GM19455 (cell line): ENCODE measurements around the gene CINP.

Experiments used
- ATAC-seq: cut with Tn5 transposase; IDR thresholded peaks from one replicate; pipeline ENCODE4 v1.9.1; 2021; ENCODE audit not compliant: unreplicated experiment

CINP gene

DNA sequence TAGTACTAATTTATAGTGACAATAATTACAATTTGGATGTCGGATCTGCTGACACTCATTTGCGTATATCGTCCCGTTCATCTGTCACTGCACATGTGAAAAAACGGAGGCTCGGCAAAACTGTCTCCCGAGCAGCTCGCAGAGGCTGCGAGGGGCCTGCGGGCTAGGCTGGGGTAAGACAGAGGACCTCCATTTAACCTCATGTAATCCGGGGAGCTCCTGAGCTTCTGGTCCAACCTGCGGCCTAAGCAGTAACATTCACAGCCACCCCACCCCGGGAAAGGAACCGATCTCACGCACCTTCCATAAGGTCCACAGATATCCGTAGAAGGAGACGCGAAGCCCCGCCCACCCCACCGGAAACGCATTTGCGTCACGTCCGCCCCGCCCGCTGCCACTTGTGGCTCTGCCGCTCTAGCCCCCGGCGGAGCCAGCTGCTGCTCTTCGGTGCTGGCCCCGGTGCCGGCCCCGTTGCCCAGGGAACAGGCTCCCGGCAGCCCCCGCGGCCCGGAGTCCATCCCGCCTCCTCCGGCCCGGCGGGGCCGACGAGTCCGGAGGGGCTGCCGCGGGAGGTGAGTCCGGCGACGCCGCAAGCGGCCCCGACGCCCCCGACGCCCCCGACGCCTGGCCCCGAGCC lies at the start of gene CINP, which contains the start of gene TECPR2:
TSS of gene CINP (minus strand) at position 346 of the 637 bp plus-strand sequence. CDS start at position 307, 39 bp downstream.
TSS of gene TECPR2 (plus strand) at position 397 of the 637 bp plus-strand sequence. CDS start 13,781 bp downstream, outside the sequence.
- ATAC-seq = peak; percentile 90

DNA sequence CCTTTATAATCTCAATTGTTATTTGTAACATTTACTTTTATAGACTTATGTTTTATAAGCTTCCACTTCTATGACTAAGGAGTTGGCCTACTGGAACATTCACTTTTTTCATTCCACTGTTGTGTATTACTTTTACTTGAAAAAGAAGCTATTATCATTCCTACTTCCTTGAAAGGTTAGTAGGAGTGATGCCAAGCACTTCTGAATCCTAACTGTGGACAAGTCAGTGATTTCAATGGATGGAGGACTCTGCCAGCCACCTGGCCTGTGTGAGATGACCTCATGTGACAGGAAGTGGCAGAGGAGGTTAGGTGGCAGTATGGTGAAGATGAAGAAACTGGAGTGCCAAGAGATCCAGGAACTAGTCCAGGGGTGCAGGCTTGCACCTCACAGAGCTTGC lies 46.0 kb upstream of the CINP start:
- no peak for ATAC-seq

DNA sequence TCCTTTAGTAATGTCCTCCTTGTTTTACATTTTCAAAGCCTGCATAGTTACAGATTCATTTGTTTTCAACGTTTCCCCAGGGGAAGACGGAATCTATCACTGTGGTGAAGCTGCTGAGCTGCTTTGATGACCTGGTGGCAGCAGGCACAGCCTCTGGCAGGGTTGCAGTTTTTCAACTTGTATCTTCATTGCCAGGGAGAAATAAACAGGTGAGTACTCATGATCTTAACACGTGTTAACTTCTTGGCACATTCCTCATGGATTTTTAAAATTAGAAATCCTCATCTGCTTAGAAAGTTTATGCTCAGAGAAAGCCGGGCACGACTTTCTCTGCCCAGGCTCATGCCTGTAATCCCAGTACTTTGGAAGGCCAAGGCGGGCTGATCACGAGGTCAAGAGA lies 44.6 kb upstream of the CINP start:
- no peak for ATAC-seq

DNA sequence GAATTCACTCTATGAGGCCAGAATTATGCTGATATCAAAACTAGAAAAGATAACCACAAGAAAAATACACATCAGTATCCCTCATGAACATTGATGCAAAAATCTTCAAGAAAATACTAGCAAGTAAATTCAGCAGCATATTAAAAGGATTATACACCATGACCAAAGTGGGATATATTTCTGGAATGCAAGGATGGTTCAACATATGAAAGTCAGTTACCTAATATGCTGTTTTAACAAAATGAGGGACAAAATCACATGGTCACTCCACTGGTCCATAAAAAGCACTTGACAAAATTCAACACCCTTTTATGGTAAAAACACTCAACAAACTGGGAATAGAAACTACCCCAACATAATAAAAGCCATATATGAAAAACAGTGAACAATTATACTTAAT lies 40.3 kb upstream of the CINP start:
- ATAC-seq = no peak

DNA sequence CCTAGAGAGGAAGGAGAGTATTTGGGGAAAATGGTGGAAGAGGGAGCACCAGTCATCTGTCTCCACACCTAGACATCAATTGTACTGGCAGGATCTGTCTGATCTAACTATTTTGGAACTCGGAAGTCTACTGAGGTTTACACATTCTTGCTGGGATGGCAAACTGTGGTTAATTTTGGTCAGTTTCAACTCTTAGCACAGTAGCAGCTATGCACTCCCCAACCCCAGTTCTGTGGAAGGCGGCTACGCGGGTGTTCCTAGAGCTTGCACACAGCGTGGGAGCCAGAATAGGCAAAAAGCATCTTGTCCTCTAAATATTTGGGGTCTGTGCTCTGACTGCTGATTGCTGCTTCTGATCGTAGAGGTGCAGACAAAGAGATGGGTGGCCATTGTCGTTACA lies 33.8 kb upstream of the CINP start:
- no peak for ATAC-seq

DNA sequence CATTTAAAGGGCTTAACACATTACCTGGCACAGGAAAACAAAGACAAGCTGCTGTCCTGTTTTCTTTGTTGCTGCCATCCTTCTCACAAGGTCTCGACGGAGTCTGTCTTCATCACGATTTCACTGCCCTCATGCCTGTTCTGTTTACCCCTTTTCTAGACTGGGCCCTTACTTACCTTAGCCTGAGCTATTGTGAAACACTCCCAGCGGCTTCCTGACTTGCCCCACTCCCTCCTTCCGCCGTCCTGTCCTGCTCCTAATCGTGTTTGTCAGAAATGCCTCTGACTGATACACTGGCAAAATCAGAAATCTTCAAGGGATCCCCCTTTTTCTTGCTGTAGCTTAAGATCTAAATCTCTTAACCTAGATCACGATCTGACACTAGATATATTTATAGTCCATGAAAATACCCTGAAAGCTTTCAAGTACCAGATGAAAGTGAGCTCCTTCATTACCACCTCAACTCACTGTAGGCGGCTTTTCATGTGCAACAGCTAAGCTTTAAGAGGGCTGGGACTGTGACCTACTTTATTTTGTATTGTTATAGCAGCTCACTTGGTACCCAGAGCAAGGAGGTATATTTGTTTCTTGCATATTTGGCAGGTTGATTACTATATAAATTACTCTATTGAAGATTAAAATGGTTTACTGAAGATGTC lies 32.2 kb upstream of the CINP start:
- ATAC-seq = no peak

DNA sequence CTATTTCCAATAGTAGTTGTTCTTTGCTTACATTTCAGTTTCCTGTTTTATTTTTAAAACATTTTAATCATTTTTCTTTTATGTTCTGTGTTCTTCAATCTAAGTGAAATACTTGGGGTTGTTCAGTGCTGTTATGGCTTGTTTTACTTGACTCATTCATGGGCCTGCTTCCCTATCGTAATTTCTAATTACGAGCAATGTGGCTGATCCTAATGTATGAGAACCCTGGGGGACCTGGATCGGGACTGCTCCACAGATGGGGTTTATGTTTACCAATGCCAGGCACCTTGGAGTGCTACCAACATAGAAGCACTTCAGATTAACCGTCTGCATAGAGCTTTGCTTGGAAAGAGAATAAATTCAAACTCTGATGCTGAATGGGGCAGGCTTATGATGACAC lies 29.8 kb upstream of the CINP start:
- no peak for ATAC-seq

DNA sequence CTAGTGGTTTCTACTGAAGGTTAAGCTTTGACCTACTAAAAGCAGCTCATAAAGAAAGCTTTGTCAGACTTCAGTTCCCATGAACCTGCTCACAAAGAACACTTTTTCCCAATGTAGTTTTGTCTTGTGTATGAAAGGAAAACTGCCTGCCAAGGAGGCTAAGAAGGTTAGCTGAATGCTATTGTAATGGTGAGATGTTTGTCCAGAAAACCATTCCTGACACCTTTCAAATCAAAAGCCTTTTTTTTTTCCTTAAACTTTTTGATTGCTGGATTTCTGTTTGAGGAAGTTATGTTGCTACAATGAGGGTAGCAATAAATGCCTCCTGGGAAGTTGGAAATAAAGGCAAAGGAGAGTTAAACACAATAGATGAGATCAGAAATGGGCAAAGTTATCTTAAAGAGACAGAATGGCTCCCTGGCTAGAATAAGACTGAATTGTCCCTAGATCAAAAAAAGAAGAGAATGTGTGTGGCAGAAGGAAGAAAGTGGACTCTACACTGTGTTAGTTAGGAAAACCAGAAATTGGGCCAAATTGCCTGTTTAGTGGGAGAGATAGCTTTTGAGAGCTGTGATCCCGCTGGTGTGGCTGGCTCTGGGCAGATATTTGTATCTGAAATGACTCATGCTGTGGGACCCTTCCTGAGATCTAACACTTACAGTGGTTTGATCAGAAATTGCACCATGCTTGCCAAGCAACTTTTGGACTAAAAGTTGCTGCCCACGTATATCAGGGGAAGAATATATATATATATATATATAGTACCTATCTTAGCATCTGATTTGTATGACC lies 27.6 kb upstream of the CINP start:
- ATAC-seq = no peak

DNA sequence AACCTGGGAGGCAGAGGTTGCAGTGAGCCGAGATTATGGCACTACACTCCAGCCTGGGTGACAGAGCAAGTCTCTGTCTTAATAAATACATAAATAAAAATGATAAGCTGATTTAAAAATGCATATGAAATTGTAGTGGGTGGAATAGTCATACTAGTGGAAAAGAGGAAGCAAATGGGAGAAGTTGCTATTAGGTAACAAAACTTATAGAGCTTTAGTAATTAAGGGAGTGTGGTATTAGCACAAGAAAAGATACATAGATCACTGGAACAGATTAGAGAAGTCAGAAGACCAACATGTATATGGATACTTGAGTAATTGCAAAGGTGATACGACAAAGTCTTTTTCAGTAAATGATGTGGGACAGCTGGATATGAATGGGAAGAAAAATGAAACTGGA lies 26.6 kb upstream of the CINP start:
- ATAC-seq = no peak

DNA sequence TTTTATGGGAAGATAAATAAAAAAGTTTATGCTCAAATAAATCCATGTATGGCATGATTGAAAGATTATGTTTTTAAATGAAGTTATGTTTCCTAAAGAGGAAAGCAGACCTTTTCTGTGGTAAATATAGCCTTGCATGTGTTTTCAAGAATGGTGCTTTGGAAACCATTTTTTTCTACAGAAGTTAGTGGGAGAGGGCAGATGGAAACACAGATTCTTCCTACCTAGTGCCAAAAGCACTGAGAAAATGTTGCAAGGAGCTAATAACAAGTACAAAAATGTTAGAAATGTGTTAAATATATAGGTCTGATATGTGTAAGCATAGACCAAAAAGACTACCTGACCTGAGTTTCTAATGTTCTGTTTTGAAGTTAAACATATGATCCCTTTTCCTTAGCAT lies 24.4 kb upstream of the CINP start:
- ATAC-seq = no peak

DNA sequence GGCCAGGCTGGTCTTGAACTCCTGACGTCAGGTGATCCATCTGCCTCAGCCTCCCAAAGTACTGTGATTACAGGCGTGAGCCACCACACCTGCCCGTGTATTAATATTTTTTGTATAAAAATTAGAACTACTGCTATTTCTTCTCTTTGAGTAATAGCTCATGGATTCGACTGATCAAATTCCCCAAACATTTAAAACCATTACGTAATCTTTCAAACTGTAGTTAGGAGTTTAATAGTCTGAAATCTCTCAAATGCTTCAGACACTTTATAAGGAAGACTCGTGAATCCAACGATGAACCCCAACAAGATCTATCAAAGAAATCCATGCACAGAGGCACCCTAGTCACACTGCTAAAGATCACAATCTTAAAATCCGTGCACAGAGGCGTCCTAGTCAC lies 16.1 kb upstream of the CINP start:
- ATAC-seq = no peak

DNA sequence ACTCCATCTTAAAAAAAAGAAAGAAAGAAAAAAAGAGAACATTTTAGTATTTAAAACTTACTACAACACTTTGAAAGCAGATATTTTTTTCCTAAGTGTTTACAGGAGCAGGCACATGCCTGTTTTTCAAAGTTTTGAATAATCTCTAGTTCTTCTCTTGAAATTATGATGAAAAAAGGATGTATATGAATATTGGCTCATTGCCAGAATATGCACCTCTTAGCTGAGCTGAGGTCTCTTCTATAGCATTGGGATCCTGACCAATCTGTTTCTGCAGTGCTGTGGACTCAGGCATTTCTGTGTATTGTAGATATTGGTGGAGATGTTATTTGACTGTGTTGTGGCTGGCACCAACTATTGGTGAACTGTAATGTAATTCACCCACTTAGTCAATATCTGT lies 15.0 kb upstream of the CINP start:
- no peak for ATAC-seq

DNA sequence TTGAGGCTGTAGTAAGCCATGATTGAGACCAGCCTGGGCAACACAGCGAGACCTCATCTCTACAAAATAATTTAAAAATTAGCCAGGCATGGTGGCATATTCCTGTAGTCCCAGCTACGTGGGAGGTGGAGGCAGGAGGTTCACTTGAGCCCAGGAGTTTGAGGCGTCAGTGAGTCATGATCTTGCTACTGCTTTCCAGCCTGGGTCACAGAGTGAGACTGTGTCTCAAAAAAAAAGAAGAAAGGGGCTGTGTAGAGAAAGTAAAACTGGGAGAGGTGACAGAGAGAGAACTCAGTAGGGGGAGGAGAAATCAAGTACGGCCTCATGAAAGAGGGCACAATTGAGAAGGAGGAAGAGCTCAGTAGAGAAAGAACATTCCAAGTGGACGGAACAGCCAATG lies 12.4 kb upstream of the CINP start:
- no peak for ATAC-seq

DNA sequence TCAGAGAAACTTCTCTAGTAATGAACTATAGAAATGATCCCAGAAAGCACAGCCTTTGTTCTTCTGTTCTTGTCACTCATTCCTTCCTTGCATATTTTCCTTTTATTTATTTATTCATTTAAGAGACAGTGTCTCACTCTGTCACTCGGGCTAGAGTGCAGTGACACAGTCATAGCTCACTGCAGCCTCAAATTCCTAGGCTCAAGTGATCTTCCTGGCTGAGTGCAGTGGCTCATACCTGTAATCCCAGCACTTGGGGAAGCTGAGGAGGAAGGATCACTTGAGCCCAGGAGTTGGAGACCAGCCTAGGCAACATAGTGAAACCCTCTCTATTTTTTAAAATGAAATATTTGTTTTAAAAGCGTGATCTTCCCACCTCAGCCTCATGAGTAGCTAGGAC lies 11.6 kb upstream of the CINP start:
- no peak for ATAC-seq

DNA sequence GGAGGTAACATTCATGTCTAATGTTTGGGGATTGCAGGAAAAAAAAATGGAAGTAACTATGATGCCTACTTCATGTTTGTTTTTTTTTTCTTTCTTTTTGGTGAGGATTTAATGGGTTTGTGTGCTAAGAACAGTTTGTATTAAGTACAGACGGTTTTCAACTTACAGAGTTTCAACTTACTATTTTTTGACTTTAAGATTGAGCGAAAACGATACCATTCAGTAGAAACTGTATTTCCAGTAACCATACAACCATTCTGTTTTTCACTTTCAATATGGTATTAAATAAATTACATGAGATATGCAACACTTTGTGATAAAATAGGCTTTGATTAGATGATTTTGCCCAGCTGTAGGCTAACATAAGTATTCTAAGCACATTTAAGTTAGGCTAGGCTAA lies 10.4 kb upstream of the CINP start:
- no peak for ATAC-seq

DNA sequence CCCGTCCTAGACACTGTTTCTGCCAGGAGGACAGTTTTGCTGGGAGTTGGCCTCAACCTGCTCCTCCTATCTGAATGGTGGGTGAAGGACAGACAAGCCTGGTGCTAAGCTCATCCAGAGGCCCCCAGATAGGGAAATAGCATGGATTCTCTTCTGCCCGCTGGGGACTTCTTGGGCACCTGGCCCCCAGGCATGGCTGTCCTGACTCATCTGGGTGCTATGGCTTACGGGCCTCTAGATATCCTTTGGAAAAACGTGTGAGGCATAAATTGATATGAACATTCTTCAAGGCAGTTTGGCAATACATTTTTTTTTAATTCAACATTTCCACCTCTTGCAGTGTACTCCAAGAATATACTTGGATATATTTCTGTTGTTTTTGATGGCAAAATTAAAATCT lies 8.7 kb upstream of the CINP start:
- no peak for ATAC-seq

DNA sequence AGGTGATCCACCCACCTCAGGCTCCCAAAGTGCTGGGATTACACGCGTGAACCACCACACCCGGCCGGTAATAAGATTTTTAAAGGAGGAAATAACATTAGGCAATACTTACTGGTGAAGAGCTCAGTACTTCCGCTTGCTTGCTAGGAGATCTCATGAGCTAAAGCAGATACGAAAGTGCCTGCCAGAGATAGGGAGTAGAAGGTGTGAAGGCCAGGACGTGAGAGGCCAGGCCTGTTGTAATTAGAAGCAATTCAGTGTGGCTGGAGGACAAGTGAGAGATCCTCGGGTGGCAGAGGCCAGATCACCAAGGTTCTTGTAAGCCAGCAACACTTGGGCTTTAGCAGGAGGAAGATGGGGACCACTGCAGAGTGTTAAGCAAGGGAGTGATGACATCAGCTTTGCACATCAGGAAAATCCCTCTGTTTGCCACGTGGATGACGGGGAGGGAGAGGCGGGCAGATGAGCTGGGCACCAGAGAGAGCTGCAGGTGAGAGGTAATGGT lies 7.7 kb upstream of the CINP start:
- no peak for ATAC-seq

DNA sequence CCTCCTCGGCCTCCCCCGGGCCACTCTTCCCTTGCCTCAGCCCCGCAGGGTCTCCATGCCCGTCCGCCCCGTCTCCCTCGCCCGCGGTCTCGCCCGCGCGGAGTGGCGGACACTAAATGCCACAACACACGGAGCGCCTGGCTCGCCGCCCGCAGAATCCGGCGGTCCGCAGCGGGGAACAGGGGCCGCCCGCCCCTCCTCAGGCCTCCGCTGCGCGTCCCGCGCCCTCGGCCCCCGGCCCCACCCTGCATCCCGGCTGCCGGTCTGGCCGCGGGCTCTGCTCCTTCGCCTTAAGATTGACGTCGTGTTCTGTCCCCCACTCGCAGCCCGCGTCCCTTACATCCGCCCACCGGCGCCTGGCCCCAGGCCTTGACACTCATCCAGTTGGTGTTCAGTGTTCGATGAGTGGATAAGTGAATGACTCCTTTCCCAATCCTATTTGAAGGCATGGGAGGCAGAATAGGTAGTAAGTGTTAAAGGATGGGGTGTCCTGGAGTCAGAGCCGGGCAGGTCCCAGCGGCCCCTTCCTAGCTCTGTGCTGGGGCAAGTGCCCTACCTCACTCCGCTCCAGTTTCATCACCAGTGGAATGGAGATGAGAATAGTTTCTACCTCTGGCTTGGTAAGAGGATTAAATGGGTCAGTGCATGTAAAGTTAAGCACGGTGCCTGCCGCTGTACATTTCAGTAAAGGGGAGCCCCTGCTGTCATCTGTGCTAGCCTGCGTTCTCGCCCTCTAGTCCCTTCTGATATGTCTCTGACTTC lies 673 bp upstream of the CINP start:
- peak; percentile 32 for ATAC-seq

DNA sequence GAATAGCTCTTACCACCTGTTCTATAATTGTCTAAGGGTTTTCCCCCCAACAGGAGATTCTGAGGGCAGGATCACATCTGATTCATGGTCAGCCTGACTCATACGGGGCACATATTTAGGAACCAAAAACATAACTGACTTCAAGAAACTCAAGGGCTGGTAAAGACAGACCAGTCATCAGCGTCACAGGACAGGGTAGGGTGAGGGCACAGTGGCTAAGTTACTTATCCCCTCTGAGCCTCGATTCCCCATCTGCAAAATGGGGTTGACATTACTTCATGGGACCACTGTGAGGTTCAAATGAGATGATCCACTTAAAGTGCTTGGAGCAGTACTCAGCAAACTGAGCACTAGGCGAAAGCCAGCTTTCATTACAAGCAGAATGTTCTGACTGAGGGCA lies 606 bp downstream of the CINP start:
- no peak for ATAC-seq

DNA sequence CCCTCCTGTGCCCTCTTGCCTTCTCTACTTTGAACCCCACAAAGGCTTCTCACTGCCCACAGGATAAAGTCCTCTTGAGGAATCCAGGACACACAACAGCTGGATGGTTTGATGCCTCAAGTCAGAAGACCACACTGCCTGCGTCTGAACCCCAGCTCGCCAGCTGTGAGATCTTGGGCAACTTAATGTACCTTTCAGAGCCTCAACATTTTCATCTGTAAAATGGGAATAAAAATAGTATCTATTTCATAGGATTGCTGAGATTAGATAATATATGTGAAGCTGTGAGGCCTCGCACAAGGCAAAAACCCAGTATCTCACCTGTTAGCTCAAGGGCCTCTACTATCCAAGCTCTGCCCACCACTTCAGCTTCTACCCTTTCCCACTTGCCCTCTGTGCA lies 2.3 kb downstream of the CINP start:
- ATAC-seq = no peak

DNA sequence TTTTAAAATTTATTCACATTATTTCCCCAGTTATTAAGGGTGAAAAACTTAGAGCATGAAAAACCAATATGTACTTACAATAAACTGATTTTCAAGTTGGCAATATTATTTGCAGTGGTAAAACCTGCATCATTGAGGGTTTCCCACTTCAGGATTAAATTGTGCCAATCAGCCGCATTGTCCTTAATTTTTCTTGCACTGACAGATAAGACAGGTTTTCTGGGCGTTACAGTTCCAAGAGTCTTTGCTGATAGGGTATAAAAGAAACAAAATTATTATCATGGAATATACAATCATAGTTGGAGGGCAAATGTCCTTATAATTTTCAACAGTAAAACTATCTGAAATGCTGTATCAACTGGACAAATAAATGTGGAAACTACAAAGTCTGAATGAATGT lies 3.3 kb downstream of the CINP start:
- no peak for ATAC-seq
